ENCODE results near the gene SH2D7.

SH2D7 gene

GRCh38 chr15:78069052-78069414 is 23.3 kb upstream of the SH2D7 start:
- H3K36me3 Mint-ChIP-seq (ENCODE audit: low read depth) = peaks cover 16% of the 10 kb centered on the region
- no peaks in the 10 kb centered on the region for H3K27me3 Mint-ChIP-seq
- no peak for DNase-seq
- H3K4me1 Mint-ChIP-seq (ENCODE audit: low read depth) = peaks cover 28% of the 10 kb centered on the region
- peak overlapping the region; percentile 72 for H3K4me3 Mint-ChIP-seq
- H3K9me3 Mint-ChIP-seq = no peaks in the 10 kb centered on the region
- no peak overlapping the region for H3K27ac Mint-ChIP-seq

- Mint-ChIP-seq H3K4me1 (ENCODE audit: low read depth) (peaks cover 32% of the 10 kb centered on the region), H3K4me3 (peak overlapping the region; percentile 72), H3K27ac (no peak overlapping the region), H3K36me3 (ENCODE audit: low read depth) (peaks cover 21% of the 10 kb centered on the region), H3K27me3 (no peaks in the 10 kb centered on the region), H3K9me3 (no peaks in the 10 kb centered on the region)
- DNase-seq = no peak
Measured at GRCh38 chr15:78069462-78070029, 22.8 kb upstream of the SH2D7 start.

GRCh38 chr15:78070049-78070700 is 22.2 kb upstream of the SH2D7 start:
- DNase-seq = no peak
- Mint-ChIP-seq H3K36me3 (ENCODE audit: low read depth) (peaks cover 23% of the 10 kb centered on the region), H3K27me3 (no peaks in the 10 kb centered on the region), H3K4me1 (ENCODE audit: low read depth) (peaks cover 36% of the 10 kb centered on the region), H3K4me3 (peak overlapping the region; percentile 72), H3K9me3 (no peaks in the 10 kb centered on the region), H3K27ac (no peak overlapping the region)

GRCh38 chr15:78071383-78071782 is 21.0 kb upstream of the SH2D7 start:
- peaks cover 47% of the 10 kb centered on the region for H3K4me1 Mint-ChIP-seq (ENCODE audit: low read depth)
- H3K36me3 Mint-ChIP-seq (ENCODE audit: low read depth) = peaks cover 21% of the 10 kb centered on the region
- H3K9me3 Mint-ChIP-seq = no peaks in the 10 kb centered on the region
- H3K4me3 Mint-ChIP-seq = no peak overlapping the region
- DNase-seq = no peak
- peak overlapping the region; percentile 88 for H3K27ac Mint-ChIP-seq
- H3K27me3 Mint-ChIP-seq = no peaks in the 10 kb centered on the region

GRCh38 chr15:78072080-78072892 is 20.1 kb upstream of the SH2D7 start:
- Mint-ChIP-seq H3K27ac (peak overlapping the region; percentile 88), H3K36me3 (ENCODE audit: low read depth) (peaks cover 26% of the 10 kb centered on the region), H3K4me1 (ENCODE audit: low read depth) (peaks cover 47% of the 10 kb centered on the region), H3K27me3 (no peaks in the 10 kb centered on the region), H3K4me3 (peak overlapping the region; percentile 41), H3K9me3 (no peaks in the 10 kb centered on the region)
- no peak for DNase-seq

GRCh38 chr15:78073046-78073787 is 19.1 kb upstream of the SH2D7 start:
- H3K27me3 Mint-ChIP-seq = no peaks in the 10 kb centered on the region
- H3K27ac Mint-ChIP-seq = peak overlapping the region; percentile 88
- no peak for DNase-seq
- H3K4me1 Mint-ChIP-seq (ENCODE audit: low read depth) = peaks cover 52% of the 10 kb centered on the region
- peaks cover 26% of the 10 kb centered on the region for H3K36me3 Mint-ChIP-seq (ENCODE audit: low read depth)
- no peaks in the 10 kb centered on the region for H3K9me3 Mint-ChIP-seq
- peak overlapping the region; percentile 41 for H3K4me3 Mint-ChIP-seq

- DNase-seq = no peak
- H3K4me1 Mint-ChIP-seq (ENCODE audit: low read depth) = peaks cover 58% of the 10 kb centered on the region
- H3K4me3 Mint-ChIP-seq = peak overlapping the region; percentile 90
- H3K27ac Mint-ChIP-seq = peak overlapping the region; percentile 92
- H3K36me3 Mint-ChIP-seq (ENCODE audit: low read depth) = peaks cover 26% of the 10 kb centered on the region
- H3K9me3 Mint-ChIP-seq = no peaks in the 10 kb centered on the region
- H3K27me3 Mint-ChIP-seq = no peaks in the 10 kb centered on the region
Measured at GRCh38 chr15:78075490-78076230, 16.7 kb upstream of the SH2D7 start.

GRCh38 chr15:78076231-78077052 is 15.9 kb upstream of the SH2D7 start:
- Mint-ChIP-seq H3K27ac (peak overlapping the region; percentile 96), H3K4me1 (ENCODE audit: low read depth) (peaks cover 53% of the 10 kb centered on the region), H3K4me3 (peak overlapping the region; percentile 90), H3K27me3 (no peaks in the 10 kb centered on the region), H3K9me3 (no peaks in the 10 kb centered on the region), H3K36me3 (ENCODE audit: low read depth) (peaks cover 24% of the 10 kb centered on the region)
- DNase-seq = no peak

- no peaks in the 10 kb centered on the region for H3K9me3 Mint-ChIP-seq
- peaks cover 18% of the 10 kb centered on the region for H3K36me3 Mint-ChIP-seq (ENCODE audit: low read depth)
- H3K4me3 Mint-ChIP-seq = peak within 1 kb of the TSS; percentile 90
- peaks cover 47% of the 10 kb centered on the region for H3K4me1 Mint-ChIP-seq (ENCODE audit: low read depth)
- peak within 1 kb of the TSS; percentile 96 for H3K27ac Mint-ChIP-seq
- peak; percentile 86 for DNase-seq
- no peaks in the 10 kb centered on the region for H3K27me3 Mint-ChIP-seq
Measured at GRCh38 chr15:78077053-78077870, 15.1 kb upstream of the SH2D7 start, which contains the start of gene TBC1D2B. TSS of gene TBC1D2B (minus strand) at chr15:78077711. CDS start at chr15:78077652, 59 bp downstream.

GRCh38 chr15:78077871-78078210 is 14.5 kb upstream of the SH2D7 start:
- Mint-ChIP-seq H3K9me3 (no peaks in the 10 kb centered on the region), H3K4me3 (peak overlapping the region; percentile 77), H3K27ac (peak overlapping the region; percentile 90), H3K36me3 (ENCODE audit: low read depth) (peaks cover 18% of the 10 kb centered on the region), H3K4me1 (ENCODE audit: low read depth) (peaks cover 46% of the 10 kb centered on the region), H3K27me3 (no peaks in the 10 kb centered on the region)
- no peak for DNase-seq

- DNase-seq = peak; percentile 23
- Mint-ChIP-seq H3K27ac (peak overlapping the region; percentile 9), H3K4me3 (no peak overlapping the region), H3K27me3 (no peaks in the 10 kb centered on the region), H3K4me1 (ENCODE audit: low read depth) (peaks cover 32% of the 10 kb centered on the region), H3K36me3 (ENCODE audit: low read depth) (peaks cover 15% of the 10 kb centered on the region), H3K9me3 (no peaks in the 10 kb centered on the region)
Measured at GRCh38 chr15:78079298-78080087, 12.9 kb upstream of the SH2D7 start.

- Mint-ChIP-seq H3K36me3 (ENCODE audit: low read depth) (peaks cover 11% of the 10 kb centered on the region), H3K4me3 (no peak overlapping the region), H3K9me3 (no peaks in the 10 kb centered on the region), H3K27me3 (no peaks in the 10 kb centered on the region), H3K27ac (peak overlapping the region; percentile 9), H3K4me1 (ENCODE audit: low read depth) (peaks cover 29% of the 10 kb centered on the region)
- peak; percentile 24 for DNase-seq
Measured at GRCh38 chr15:78080088-78080460, 12.3 kb upstream of the SH2D7 start.
